ENCODE results near the gene TTC21B.

The TTC21B gene

DNA sequence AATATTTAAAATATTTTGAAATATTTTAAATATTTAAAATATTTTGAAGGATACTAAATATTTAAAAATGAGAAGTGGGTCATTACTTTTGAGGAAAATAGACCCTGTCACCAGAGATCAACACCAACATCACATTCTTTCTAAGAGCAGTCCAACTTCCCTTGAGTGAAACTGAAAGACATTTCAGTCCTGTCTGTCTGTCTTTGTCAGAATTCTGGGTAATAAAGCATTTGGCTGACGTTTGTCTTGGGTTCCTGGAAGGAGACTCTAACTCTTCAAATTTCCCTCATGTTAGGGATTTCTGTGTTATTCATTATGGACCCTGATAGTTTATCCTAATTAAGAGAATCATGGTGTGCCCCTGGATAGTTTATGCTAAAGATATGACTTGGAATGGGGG, 32.8 kb downstream of the TTC21B start:
- no peak for DNase-seq

DNA sequence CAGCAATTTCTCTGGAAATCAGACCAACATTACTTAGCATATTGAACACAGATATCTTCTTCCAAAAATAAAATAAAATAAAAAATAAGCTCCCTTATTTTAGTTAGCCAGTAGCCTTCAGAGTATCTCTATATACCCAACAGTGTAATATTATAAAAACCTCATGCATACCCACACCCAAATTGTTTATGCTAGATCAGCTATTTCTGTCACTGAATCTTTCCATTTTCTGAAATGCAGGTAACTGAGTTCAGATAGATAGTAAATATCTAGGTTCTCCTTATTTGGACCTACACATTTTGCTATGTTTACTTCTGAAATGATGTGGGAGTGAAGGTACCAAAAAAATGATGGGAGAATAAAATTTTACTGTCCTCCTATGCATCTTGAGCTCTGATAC, 39.9 kb downstream of the TTC21B start:
- DNase-seq, result no peak

DNA sequence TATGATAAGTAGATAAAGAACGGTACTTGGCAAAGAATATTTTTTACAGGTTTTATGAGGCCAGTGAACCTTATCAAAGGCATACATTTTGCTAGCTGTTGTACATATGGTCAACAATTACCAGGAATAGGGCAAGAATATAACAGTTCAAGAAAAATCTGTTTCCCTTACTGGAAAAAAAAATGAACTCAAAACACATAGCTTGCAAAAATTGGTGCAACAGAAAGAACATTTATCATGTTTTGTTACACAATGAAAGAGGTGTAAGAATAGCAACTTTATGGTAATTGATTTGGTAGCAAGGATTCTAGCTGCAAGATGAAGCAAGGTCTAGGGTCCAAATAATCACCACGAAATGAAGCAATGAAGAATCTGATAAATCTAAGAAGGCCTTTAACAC, 41.6 kb downstream of the TTC21B start:
- no peak for DNase-seq

DNA sequence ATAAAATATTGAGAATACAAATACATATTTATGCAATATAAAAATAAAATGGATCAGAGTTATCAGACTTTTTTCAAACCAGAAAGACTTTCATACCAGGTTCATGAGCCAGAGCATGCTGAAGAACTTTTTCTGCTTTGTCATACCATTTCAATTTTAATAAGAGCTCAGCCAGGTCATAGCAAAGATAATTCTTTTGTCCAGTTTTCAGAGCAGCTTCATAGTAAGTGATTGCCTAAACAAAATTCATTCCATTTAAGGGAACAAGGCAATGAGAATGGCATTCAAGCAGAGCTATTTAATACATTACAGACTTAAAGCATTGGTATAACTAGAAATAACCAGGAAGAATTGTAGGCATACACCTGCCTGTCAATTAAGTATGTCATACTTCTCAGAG, 42.3 kb downstream of the TTC21B start:
- DNase-seq, result no peak

GRCh38 chr2:165909466-165909865, 44.1 kb downstream of the TTC21B start:
- no peak for DNase-seq

GRCh38 chr2:165905854-165906253, 47.7 kb downstream of the TTC21B start:
- DNase-seq, result no peak

- no peak for DNase-seq
Observed at GRCh38 chr2:165905269-165905668, 48.3 kb downstream of the TTC21B start.

- DNase-seq, result no peak
Observed at GRCh38 chr2:165904432-165904831, 49.1 kb downstream of the TTC21B start.

- DNase-seq, result no peak
Observed at GRCh38 chr2:165903406-165903805, 50.2 kb downstream of the TTC21B start.

DNA sequence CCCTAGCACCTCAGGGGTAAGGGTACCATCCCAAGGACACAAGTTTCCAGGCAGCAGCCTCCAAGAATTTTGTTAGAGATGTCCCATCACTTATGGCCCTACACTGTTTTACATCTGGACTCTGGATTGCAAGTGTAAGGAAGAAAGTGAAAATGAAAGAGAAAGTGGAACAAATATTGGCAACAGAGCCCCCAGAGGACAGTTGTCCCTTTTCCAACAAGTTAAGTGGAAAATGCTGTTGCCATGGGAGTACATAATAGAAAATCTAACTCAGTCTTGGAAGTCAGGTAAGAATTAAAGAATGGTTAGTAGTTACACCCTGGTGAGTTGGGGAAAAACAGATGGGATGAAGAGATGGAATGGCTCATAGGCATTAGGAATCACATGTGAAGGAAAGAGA, 50.6 kb downstream of the TTC21B start:
- DNase-seq, result peak; percentile 40

DNA sequence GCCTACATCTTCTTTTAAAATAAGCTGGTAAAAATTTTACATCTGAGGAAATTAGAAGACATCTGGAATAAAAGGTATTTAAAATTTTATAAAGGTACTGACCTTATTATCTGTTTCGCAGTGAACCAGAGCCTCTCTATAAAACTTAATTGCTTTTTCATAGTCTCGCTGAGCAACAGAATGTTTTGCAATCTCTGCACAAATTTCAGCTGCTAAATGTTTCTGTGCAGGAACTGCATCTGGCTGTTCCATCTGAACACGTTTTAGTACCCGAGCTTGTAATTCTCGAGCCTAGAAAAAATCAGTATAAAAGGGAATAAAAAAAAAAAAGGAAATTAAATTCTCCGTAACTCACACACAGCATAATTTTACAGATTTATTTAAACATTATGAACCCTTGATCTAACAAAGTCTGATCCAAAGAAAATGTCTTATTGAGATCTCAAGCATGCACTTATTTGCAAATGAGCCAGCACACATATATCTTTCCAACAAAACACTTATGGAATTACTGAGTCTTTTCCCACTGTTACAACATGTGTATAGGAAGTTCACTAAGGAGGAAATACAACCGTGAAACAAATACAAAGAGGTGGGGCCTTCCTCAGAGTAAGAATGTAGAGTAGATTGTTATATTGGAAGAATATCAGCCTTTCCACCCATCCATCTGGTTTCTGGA, 51.8 kb downstream of the TTC21B start:
- no peak for DNase-seq

- DNase-seq, result no peak
Observed at GRCh38 chr2:165899311-165899710, 54.3 kb downstream of the TTC21B start.

DNA sequence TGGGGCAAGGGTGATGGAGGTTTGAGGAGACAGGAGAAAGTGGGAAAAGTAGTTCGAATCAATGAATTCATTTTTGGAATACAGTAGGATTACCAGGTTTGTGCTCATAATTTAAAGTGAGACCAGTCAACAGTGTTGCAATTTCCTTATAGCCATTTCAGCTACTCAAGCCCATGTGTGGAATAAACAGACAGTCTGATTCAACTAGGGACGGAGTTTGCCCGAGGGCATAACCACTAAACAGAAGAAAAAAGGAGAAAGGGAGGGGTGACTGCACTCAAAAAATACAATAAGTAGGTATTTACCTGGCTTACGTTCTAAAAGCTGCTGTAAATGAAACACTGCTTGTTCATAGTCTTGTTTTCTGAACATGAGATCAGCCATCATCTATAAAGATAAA, 55.2 kb downstream of the TTC21B start:
- no peak for DNase-seq

- DNase-seq, result no peak
Observed at GRCh38 chr2:165897726-165898125, 55.9 kb downstream of the TTC21B start.

DNA sequence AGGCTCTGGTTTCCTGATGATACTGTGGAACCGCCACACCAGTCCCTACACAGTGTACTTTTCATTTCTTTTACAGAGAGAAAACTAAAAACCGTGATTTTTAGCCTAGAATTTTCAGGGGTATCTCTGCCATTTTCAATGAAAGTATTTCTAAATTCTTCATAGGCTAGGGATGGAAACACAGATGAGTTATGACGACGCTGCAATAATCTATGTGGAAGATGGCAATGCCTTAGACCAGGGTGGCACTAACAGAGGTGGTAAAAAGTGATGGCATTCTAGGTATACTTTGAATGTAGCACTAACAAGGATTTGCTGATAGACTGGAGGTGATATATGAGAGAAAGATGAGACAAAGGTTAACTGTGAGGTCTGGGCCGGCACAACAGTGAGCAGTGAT, 56.5 kb downstream of the TTC21B start:
- no peak for DNase-seq

- no peak for DNase-seq
Observed at GRCh38 chr2:165895974-165896373, 57.6 kb downstream of the TTC21B start.

GRCh38 chr2:165893556-165893955, 60.0 kb downstream of the TTC21B start:
- no peak for DNase-seq

- no peak for DNase-seq
Observed at GRCh38 chr2:165892526-165892925, 61.0 kb downstream of the TTC21B start.

GRCh38 chr2:165891943-165892342, 61.6 kb downstream of the TTC21B start:
- no peak for DNase-seq

GRCh38 chr2:165891345-165891744, 62.2 kb downstream of the TTC21B start:
- no peak for DNase-seq

- DNase-seq, result no peak
Observed at GRCh38 chr2:165889798-165890197, 63.8 kb downstream of the TTC21B start.

GRCh38 chr2:165889158-165889557, 64.4 kb downstream of the TTC21B start:
- DNase-seq, result no peak

- DNase-seq, result no peak
Observed at GRCh38 chr2:165888171-165888570, 65.4 kb downstream of the TTC21B start.

DNA sequence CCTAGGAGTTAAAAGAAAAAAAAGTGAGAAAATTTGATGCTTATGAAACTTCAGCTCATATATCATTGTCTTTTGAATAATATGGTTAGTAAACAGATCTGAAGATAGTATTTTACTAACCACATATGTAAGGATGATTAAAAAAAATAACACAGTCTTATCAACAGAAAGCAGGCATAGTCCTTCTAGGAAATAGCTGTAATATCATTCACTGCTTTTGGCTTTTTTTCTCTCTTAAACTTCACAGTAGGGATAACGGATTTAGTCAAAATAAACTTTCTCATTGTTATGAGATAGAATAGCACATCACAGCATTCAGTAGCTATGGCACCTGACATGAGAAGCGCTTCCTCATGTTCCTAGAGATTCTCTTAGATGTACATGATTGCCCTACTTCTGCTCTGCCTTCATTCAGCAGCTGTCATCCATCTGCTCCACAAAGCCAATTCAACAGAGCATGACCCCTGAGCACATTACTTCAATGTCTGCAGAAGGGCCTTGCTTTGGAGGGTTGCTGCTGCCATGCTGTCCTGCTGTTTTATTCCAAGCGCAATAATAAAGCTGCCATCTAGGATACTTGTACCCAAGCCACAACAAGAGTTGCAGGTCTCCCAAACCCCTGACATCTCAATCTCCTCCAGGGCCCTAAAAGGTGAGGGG, 67.0 kb downstream of the TTC21B start:
- DNase-seq, result no peak
